BJ (cell line): Measurements from ENCODE around the gene PIGN. TPM values are rescaled to one million over a fixed set of nuclear protein-coding genes. Genes with fewer than 3 reads are reported as not detected.
"Not testable (repeated sequence)": the region's sequence is repeated elsewhere in the genome, so short reads cannot be mapped to it uniquely, and the experiment has no call there.

ENCODE experiments used
- CTCF ChIA-PET: fragments of 350-600 bp; formaldehyde crosslinking; extraction: SDS; loops from one replicate; lab custom pipeline; 2021; ENCODE audit warnings: antibody characterized with exemption, inconsistent platforms; lab: Yijun Ruan, JAX
- POLR2A ChIA-PET: fragments of 300-600 bp; sonication (Branson Sonifier 250); formaldehyde crosslinking; extraction: SDS; loops from one replicate; lab custom pipeline; 2021; ENCODE audit warnings: antibody characterized with exemption; lab: Charles Lee
- DNase-seq: peaks from one replicate; pipeline ENCODE4 v3.0.0-alpha.2; 2011; ENCODE audit warnings: low read depth
- H3K27me3 ChIP-seq: 2 replicates; pipeline ENCODE4 v1.6.0; 2011; ENCODE audit warnings: low read length; ENCODE audit not compliant: control insufficient read depth, insufficient read depth
- H3K36me3 ChIP-seq: 2 replicates; pipeline ENCODE4 v1.5.1; 2011; ENCODE audit warnings: low read length; ENCODE audit not compliant: control insufficient read depth, insufficient read depth
- H3K4me3 ChIP-seq: 2 replicates; pipeline ENCODE4 v1.5.1; 2011; ENCODE audit warnings: low read depth, mild to moderate bottlenecking, control low read depth, low read length
- CTCF ChIP-seq: IDR thresholded peaks from 2 replicates; pipeline ENCODE4 v1.5.1; 2011; ENCODE audit warnings: low read depth, mild to moderate bottlenecking, control low read depth, inconsistent platforms, low read length, moderate library complexity; ENCODE audit not compliant: insufficient read depth
- polyA plus RNA-seq: library from polyadenylated mRNA; depleted of rRNA; stranded (reverse); fragments of >200 nt; gene quantifications from 2 replicates; pipeline ENCODE4 v1.2.3, GENCODE V29; 2011

Gene PIGN
- polyA plus RNA-seq, 1 experiment = 12.0 TPM

GRCh38 chr18:62172298-62172697, 14.6 kb downstream of the PIGN start:
- H3K27me3 ChIP-seq = no peaks in the 10 kb centered on the region
- CTCF ChIA-PET = no interaction called here
- H3K36me3 ChIP-seq = no peaks in the 10 kb centered on the region; the same call in 1 of the 2 replicates
- no peak overlapping the region for H3K4me3 ChIP-seq
- no peak for TF ChIP-seq CTCF
- no peak for DNase-seq
- POLR2A ChIA-PET = no interaction called here

- ChIA-PET POLR2A (no interaction called here), CTCF (no interaction called here)
- no peak for DNase-seq
- no peak overlapping the region for H3K4me3 ChIP-seq
- no peaks in the 10 kb centered on the region; the same call in 1 of the 2 replicates for H3K36me3 ChIP-seq
- no peaks in the 10 kb centered on the region for H3K27me3 ChIP-seq
- no peak for TF ChIP-seq CTCF
Measured at GRCh38 chr18:62170857-62171256, 16.0 kb downstream of the PIGN start.

DNA sequence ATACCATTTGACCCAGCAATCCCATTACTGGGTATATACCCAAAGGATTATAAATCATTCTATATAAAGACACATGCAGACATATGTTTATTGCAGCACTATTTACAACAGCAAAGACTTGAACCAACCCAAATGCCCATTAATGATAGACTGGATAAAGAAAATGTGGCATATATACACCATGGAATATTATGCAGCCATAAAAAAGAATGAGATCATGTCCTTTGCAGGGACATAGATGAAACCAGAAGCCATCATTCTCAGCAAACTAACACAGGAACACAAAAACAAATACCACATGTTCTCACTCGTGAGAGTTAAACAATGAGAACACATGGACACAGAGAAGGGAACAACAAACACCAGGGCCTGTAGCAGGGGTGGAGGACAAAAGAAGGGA, 20.3 kb downstream of the PIGN start:
- CTCF ChIA-PET, H3K36me3 ChIP-seq, H3K27me3 ChIP-seq, DNase-seq, POLR2A ChIA-PET, H3K4me3 ChIP-seq: not testable (repeated sequence)

DNA sequence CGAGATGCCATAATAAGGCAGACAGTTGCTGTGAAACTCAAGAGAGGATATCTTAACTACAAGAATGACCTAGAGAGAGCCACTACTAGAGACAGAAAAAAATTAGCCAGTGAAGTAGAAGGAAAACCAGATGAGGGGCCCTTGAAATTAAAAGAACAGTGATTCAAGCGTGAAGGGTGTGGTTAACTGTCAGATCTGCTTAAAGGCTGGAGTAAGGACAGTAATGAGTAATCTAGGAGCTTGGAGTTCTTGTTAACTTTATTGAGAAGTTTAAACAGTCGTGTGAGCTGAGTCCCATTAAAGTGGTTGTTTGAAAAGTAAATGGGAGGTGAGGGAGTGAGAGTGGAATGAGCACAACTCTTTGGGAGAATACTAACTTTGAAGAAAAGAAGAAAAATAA, 21.3 kb downstream of the PIGN start:
- ChIA-PET POLR2A (no interaction called here), CTCF (interaction anchor here (0.9 to 1.4 kb wide), 2 partner anchors 9 to 260 kb away, joined by 3 to 4 read pairs; no protein-coding TSS in a partner anchor)
- H3K36me3 ChIP-seq = no peaks in the 10 kb centered on the region
- no peak for TF ChIP-seq CTCF
- no peak for DNase-seq
- no peaks in the 10 kb centered on the region; the same call in 1 of the 2 replicates for H3K27me3 ChIP-seq
- no peak overlapping the region for H3K4me3 ChIP-seq

DNA sequence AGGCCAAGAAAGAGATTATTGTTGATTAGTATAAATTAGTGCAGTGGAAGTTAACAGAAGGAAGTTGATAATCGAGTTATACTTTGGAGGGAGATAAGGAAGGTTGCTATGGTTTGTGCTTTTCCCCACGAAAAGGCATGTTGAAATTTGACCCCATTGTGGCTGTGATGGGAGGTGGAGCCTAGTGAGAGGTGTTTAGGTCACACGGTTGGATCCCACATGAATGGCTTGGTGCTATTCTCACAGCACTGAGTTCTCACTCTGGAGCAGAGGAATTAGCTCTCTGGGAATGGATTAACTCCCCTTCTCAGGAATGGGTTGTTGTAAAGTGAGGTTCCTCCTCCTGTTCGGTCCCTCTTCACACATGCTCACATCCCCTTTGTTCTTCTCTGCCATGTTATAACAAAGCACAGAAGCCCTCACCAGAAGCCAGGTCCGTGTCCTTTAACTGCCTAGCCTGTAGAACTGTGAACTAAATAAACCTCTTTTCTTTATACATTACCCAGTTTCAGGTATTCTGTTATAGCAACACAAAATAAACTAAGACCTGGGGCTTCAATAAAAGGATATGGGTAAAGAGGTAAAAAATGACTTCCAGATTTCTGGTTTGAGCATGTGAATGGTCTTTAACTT, 21.9 kb downstream of the PIGN start:
- TF ChIP-seq CTCF = no peak
- POLR2A ChIA-PET = no interaction called here
- Histone ChIP-seq H3K36me3 (no peaks in the 10 kb centered on the region), H3K4me3 (no peak overlapping the region), H3K27me3 (no peaks in the 10 kb centered on the region; the same call in 1 of the 2 replicates)
- CTCF ChIA-PET = interaction anchor here (0.9 to 1.4 kb wide), 2 partner anchors 9 to 261 kb away, joined by 3 to 4 read pairs; no protein-coding TSS in a partner anchor
- DNase-seq = no peak

- no peaks in the 10 kb centered on the region; the same call in 1 of the 2 replicates for H3K27me3 ChIP-seq
- no peak overlapping the region for H3K4me3 ChIP-seq
- TF ChIP-seq CTCF = no peak
- CTCF ChIA-PET = interaction anchor here (0.6 to 1.4 kb wide), 2 partner anchors 10 to 16 kb away, joined by 3 to 4 read pairs; no protein-coding TSS in a partner anchor
- no peaks in the 10 kb centered on the region for H3K36me3 ChIP-seq
- no peak for DNase-seq
- POLR2A ChIA-PET = no interaction called here
Measured at GRCh38 chr18:62164310-62164709, 22.5 kb downstream of the PIGN start.
